HG02678 (cell line): ENCODE data around the gene IFRD1.
A peak's percentile ranks its signal among the peaks of the same experiment; 100 is the strongest.

Source experiments
- ATAC-seq: cut with Tn5 transposase; IDR thresholded peaks from one replicate; pipeline ENCODE4 v1.9.1; 2021; ENCODE audit warnings: mild to moderate bottlenecking, moderate library complexity; ENCODE audit not compliant: unreplicated experiment

IFRD1 gene

GRCh38 chr7:112449902-112450806 is at the start of gene IFRD1:
Gene IFRD1 (plus strand): TSS chr7:112450460. CDS start chr7:112450689, 229 bp downstream.
- peak; percentile 75 for ATAC-seq

GRCh38 chr7:112404321-112404720 is 45.9 kb upstream of the IFRD1 start:
- ATAC-seq: no peak

DNA sequence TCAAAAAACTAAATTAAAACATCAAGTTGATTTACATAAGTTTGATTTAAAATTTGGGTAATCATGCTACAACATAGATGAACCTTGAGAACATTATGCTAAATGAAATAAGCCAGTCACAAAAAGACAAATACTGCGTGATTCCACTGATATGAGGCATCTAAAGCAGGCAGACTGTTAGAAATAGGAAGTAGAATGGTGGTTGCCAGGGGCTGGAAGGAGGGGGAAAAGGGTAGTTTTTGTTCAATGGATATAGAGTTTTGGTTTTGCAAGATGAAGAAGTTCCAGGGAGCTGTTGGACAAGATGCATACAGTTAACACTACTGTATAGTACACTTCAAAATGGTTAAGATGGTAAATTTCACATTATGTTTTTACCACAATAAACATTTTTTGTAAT is 45.0 kb upstream of the IFRD1 start:
- ATAC-seq: no peak

DNA sequence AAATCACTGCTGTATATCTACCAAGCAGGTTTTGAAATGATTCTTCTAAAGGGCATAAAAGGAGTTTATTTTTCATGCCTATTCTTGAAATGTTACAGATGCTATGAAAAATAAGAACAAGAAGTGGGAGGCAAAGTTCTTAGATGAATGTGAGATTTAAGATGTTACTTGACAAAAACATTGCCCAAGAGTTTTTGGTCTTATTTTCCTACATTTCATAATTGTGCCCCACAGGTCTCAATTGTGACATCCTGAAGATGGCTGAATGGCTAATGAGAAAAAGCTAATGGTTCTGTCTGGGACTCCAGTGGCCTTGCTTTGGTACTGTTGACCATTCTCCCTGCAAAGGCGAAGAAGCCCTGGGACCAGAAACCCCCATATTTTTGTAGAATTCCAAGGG is 43.0 kb upstream of the IFRD1 start:
- no peak for ATAC-seq

- ATAC-seq: no peak
These were observed 40.2 kb upstream of the IFRD1 start for GRCh38 chr7:112410092-112410491.

DNA sequence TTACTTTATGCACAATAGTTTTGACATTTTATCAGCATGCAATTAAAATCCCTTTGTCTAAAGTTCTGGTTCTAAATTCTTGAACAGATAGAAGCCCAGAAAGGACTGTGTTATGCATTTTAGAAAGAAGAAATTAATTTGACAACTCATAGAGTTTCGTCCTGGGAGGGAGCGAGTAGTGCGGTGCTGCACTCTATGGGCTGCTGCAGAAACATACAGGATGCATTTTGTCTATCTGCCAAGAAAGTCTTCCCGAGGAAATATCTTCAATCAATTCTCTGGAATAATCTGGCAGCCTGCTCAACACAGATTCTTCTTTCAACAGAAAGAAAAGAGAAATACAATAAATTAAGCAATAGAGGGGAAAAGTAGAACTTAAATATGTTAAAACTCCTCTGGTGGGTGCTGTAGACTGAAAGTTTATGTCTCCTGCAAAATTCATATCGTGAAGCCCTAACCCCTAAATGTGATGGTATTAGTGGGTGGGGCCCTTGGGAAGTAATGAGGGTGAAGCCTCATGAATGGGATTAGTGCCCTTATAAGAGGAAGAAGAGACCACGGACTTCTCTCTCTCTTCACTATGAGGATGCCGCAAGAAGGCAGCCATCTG is 39.0 kb upstream of the IFRD1 start:
- no peak for ATAC-seq

- ATAC-seq: no peak
These were observed 35.3 kb upstream of the IFRD1 start for GRCh38 chr7:112414855-112415490.

DNA sequence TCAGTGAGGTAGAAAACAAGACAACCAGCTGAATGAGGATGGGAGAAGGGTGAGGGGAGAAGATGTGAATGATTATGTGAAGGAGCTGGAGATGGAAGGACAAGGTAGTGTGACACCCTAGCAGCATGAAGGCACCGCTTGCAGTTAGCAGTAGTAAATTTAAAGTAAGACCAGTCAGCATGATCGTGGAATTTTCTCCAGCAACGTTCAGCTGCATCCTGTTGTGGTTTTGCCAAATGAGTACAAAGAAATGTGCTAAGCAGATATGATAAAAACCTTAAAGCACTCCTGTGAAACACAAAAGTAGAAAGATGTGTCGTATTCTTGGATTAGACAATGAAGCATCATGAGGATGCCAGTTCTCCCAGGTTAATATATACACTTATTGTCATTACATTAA is 34.1 kb upstream of the IFRD1 start:
- ATAC-seq: no peak

DNA sequence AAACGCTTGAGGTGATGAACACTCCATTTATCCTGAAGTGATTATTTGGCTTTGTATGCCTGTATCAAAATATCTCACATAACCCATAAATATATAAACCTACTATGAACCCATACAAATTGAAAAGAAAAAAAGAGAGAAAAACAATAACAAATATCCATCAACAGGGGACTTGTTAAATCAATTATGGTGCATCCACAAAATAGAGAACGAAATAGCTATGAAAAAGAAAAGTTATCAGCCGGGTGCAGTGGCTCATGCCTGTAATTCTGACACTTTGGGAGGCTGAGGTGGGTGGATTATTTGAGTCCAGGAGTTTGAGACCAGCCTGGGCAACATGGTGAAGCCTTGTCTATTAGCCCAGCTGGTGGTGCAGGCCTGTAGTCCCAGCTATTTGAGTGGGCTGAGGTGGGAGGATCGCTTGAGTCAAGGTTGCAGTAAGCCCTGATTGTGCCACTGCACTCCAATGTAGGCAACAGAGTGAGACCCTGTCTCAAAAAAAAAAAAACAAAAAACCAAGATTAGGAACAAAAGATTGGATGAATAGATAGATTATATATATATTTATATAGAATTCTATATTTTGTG is 30.6 kb upstream of the IFRD1 start:
- ATAC-seq: no peak

DNA sequence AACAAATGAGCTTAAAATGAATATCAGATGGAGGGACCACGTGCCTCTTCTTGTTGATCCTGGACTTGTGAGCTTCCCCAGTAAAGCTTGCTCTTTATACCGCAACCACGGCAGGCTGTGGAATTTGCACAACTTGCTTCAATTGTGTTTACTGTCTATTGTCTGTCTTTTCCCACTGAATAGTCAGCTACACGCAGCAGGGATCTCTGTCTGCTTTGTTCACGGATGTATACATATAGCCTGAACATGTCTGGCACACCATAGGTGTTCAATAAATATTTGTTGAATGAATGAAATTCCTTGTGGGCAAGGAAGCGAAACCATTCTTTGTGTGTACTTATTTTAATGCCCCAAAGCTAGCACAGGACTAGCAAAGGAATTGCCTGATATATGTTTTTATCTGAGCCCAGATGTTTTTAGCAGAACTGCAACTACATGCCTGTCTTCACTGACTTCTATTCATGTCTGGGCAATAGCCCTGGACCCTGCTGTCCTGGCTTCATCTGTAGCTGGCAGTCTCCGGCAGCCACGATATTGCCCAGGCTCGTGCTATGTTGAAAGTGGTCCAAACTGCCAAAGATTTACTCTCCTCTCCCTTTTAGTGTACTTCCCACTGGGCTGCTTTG is 29.9 kb upstream of the IFRD1 start:
- ATAC-seq: no peak

GRCh38 chr7:112421666-112422486 is 28.4 kb upstream of the IFRD1 start:
- ATAC-seq: no peak

DNA sequence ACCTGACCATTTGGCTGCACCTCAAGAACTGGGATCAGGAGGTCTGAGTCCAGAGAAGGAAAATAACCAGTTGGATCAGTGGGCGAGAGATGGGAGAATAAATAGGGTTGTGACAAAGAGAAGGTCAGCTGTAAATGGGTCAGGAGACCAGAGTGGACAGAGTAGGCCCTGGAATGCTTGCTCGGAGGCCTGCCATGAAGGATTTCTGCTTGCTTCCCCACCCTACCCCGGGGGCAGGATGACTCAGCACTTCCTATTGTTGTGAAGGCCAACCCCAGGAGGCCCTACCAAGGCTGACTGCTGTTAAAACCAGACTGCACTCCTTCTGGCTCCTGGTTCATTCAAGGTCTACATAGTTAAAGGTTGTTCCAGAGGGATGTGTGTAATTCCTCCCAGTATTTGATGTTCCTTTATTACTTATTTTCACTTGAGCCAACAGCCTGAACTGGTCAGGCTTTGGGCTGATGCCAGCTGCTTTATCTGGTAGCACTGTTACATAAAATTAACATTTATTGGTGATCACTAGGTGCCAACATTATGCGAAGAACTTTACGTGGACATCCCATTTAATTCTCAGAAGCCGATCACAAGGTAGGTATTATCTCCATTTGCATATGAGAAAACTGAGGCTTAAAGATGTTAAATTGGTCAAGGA is 27.3 kb upstream of the IFRD1 start:
- peak; percentile 56 for ATAC-seq

DNA sequence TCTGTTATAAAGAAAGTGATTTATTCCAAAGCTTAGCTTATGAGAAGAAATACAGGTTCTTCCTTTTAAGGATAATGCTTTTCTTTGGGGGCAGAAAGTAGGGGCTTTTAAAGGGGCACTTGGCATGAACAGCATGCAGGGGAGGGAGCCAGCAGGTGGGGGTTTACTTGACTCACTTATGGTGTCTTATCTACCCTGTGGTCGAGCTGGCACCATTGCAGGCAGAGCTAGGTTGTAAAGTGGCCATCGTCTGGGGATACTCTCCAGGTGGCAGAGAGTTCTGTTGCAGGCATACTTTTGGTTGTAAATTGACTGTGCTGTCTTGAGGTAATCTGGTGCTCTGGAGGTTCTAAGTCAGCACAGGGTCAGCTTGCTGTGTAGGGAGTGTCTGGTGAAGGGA is 26.3 kb upstream of the IFRD1 start:
- no peak for ATAC-seq

- ATAC-seq: no peak
These were observed 22.3 kb upstream of the IFRD1 start for GRCh38 chr7:112427984-112428383.

DNA sequence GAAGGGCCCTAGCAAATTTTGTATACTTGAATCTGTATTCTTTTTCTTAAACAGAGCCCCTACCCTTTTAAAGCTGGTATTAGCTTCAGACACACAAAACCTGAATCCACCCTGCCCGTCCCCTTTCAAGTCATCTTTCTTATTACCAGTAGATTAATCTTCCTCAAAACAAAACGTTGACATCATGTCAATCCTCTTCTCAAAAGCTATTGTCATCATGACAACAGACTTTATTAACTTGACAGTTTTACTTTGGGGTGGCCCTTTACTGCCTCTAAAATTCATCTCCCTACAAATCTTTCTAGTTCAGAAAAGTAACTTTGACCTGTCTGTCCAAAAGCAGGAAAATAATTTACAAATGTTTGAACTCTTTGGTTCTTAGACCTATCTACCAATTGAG is 21.5 kb upstream of the IFRD1 start:
- no peak for ATAC-seq

GRCh38 chr7:112430649-112431048 is 19.6 kb upstream of the IFRD1 start:
- ATAC-seq: no peak

DNA sequence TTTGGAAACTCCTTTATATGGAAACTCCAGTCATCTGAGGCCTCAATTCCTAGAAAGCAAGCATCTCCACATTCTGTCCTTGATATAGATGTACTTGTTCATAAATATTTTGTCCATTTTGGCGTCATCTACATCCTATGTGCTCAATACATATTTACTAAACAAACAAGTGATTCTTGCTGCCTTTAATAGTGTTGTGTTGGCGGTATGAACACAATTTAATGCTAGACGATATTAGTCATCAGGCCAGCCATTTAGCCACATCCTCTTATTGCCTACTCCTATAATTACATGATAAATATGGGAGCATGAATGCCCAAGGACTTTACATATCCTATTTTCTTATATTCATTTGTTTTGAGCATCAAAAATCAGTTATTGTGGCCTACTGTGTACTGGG is 18.5 kb upstream of the IFRD1 start:
- no peak for ATAC-seq

- ATAC-seq: no peak
These were observed 17.0 kb upstream of the IFRD1 start for GRCh38 chr7:112433289-112433688.

DNA sequence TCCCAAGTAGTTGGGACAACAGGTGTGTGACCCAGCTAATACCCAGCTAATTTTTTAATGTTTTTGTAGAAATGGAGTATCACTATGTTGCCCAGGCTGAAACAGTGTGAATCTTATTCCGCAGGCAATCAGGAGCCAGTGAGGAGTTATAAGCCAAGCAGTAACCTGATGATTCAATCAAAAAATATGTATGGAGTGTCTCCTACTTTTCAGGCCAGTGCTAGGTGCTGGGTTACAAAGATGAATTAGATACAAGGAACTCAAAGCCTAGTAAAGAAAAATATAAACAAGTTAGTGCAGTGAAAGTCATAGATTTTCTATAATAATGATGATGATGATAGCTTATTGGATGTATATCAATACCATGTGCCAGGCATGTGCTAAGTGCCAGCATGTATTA is 13.2 kb upstream of the IFRD1 start:
- ATAC-seq: no peak

GRCh38 chr7:112439476-112439875 is 10.8 kb upstream of the IFRD1 start:
- ATAC-seq: no peak
